OCI-LY3 (cell line): ENCODE data around the gene DBNDD1.

Source experiments
- H2AFZ ChIP-seq: fragments of 200-600, 300-600 bp; shearing (Covaris generic); 2 replicates; pipeline ENCODE4 v1.6.0; 2014; ENCODE audit warnings: antibody characterized with exemption, low read depth, low read length
- H3K27ac ChIP-seq: fragments of 200-600, 300-600 bp; sonication (generic); 2 replicates; pipeline ENCODE4 v1.5.1; 2014; ENCODE audit warnings: mild to moderate bottlenecking, low read length, moderate library complexity, mixed read lengths
- H3K27me3 ChIP-seq: fragments of 200-600, 300-600 bp; sonication (generic); 2 replicates; pipeline ENCODE4 v1.6.1; 2014; ENCODE audit warnings: low read depth, low read length, mixed read lengths
- H3K36me3 ChIP-seq: fragments of 200-600, 300-600 bp; sonication (generic); replicated peaks from 2 replicates; pipeline ENCODE3; 2014; ENCODE audit warnings: low read depth, low read length, mixed read lengths
- H3K4me1 ChIP-seq: fragments of 300-600, 200-600 bp; sonication (generic); 2 replicates; pipeline ENCODE4 v1.6.1; 2014; ENCODE audit warnings: low read length, mixed read lengths
- H3K4me2 ChIP-seq: fragments of 200-600, 300-600 bp; sonication (generic); 2 replicates; pipeline ENCODE4 v1.6.1; 2014; ENCODE audit warnings: low read length, mixed read lengths
- H3K4me3 ChIP-seq: fragments of 300-600, 200-600 bp; sonication (generic); 2 replicates; pipeline ENCODE4 v1.5.1; 2014; ENCODE audit warnings: antibody characterized with exemption, mild to moderate bottlenecking, low read length, moderate library complexity
- H3K79me2 ChIP-seq: fragments of 300-600, 200-600 bp; shearing (Covaris generic); 2 replicates; pipeline ENCODE4 v1.6.1; 2014; ENCODE audit warnings: mild to moderate bottlenecking, low read length, mixed read lengths
- H3K9ac ChIP-seq: fragments of 300-600, 200-600 bp; shearing (Covaris generic); 2 replicates; pipeline ENCODE4 v1.6.0; 2014; ENCODE audit warnings: mild to moderate bottlenecking, low read length, moderate library complexity
- H3K9me3 ChIP-seq: fragments of 200-600, 300-600 bp; shearing (Covaris generic); 2 replicates; pipeline ENCODE4 v1.6.1; 2014; ENCODE audit warnings: low read length, mixed read lengths; ENCODE audit not compliant: insufficient read depth
- H4K20me1 ChIP-seq: fragments of 200-600, 300-600 bp; sonication (generic); 2 replicates; pipeline ENCODE4 v1.6.1; 2016; ENCODE audit warnings: low read length, mixed read lengths; ENCODE audit not compliant: insufficient read depth
- CTCF ChIP-seq: fragments of 200-600, 300-600 bp; sonication (generic); IDR thresholded peaks from 2 replicates; pipeline ENCODE4 v1.5.1; 2014; ENCODE audit warnings: antibody characterized with exemption, low read length, low read depth
- EZH2phosphoT487 ChIP-seq: fragments of 200-600 bp; shearing (Covaris generic); IDR thresholded peaks from 2 replicates; pipeline ENCODE4 v1.6.1; 2018; ENCODE audit warnings: antibody characterized with exemption, mixed run types, low read depth

Gene DBNDD1

GRCh38 chr16:89984216-89984615, 35.0 kb downstream of the DBNDD1 start:
- Histone ChIP-seq H3K79me2 (peaks cover 17% of the 10 kb centered on the region), H3K9ac (no peak overlapping the region), H3K4me3 (no peak overlapping the region), H4K20me1 (no peaks in the 10 kb centered on the region), H3K27me3 (no peaks in the 10 kb centered on the region), H3K4me1 (peaks cover 27% of the 10 kb centered on the region), H3K27ac (no peak overlapping the region), H2AFZ (no peak overlapping the region), H3K9me3 (no peaks in the 10 kb centered on the region), H3K36me3 (peaks cover 67% of the 10 kb centered on the region), H3K4me2 (no peak overlapping the region)
- TF ChIP-seq EZH2phosphoT487: no peak
- TF ChIP-seq CTCF: no peak

GRCh38 chr16:89983536-89983935, 35.7 kb downstream of the DBNDD1 start:
- Histone ChIP-seq H3K79me2 (peaks cover 17% of the 10 kb centered on the region), H3K4me3 (no peak overlapping the region), H3K36me3 (peaks cover 64% of the 10 kb centered on the region), H3K9me3 (no peaks in the 10 kb centered on the region), H3K27me3 (no peaks in the 10 kb centered on the region), H3K9ac (no peak overlapping the region), H3K4me1 (peaks cover 27% of the 10 kb centered on the region), H3K27ac (no peak overlapping the region), H2AFZ (no peak overlapping the region), H3K4me2 (no peak overlapping the region), H4K20me1 (no peaks in the 10 kb centered on the region)
- no peak for TF ChIP-seq CTCF
- no peak for TF ChIP-seq EZH2phosphoT487

- peaks cover 67% of the 10 kb centered on the region for H3K36me3 ChIP-seq
- peaks cover 35% of the 10 kb centered on the region for H3K4me1 ChIP-seq
- H3K27ac ChIP-seq: peak overlapping the region; percentile 94
- TF ChIP-seq EZH2phosphoT487 (no peak), CTCF (no peak)
- no peaks in the 10 kb centered on the region for H3K27me3 ChIP-seq
- H2AFZ ChIP-seq: no peak overlapping the region
- no peaks in the 10 kb centered on the region for H3K9me3 ChIP-seq
- no peaks in the 10 kb centered on the region for H4K20me1 ChIP-seq
- no peak overlapping the region for H3K4me3 ChIP-seq
- peaks cover 27% of the 10 kb centered on the region for H3K79me2 ChIP-seq
- H3K9ac ChIP-seq: peak overlapping the region; percentile 46; the same call in 1 of the 2 replicates
- H3K4me2 ChIP-seq: peak overlapping the region; percentile 55
Observed at GRCh38 chr16:89982318-89982717, 36.9 kb downstream of the DBNDD1 start.

GRCh38 chr16:89981414-89981813, 37.8 kb downstream of the DBNDD1 start:
- no peaks in the 10 kb centered on the region for H3K27me3 ChIP-seq
- peak overlapping the region; percentile 28; the same call in 1 of the 2 replicates for H3K4me3 ChIP-seq
- no peak overlapping the region for H2AFZ ChIP-seq
- H3K4me2 ChIP-seq: peak overlapping the region; percentile 55
- no peaks in the 10 kb centered on the region for H4K20me1 ChIP-seq
- TF ChIP-seq CTCF (0 out of 2 replicates have a peak, but pooled peaks have one; percentile 7), EZH2phosphoT487 (peak; percentile 61; the same call in 1 of the 2 replicates)
- H3K9me3 ChIP-seq: no peaks in the 10 kb centered on the region
- H3K36me3 ChIP-seq: peaks cover 60% of the 10 kb centered on the region
- peaks cover 35% of the 10 kb centered on the region for H3K4me1 ChIP-seq
- H3K27ac ChIP-seq: peak overlapping the region; percentile 94
- peak overlapping the region; percentile 48; the same call in 1 of the 2 replicates for H3K9ac ChIP-seq
- peaks cover 34% of the 10 kb centered on the region for H3K79me2 ChIP-seq
